Peyer's patch (tissue), 4 donors: ENCODE results near the gene ADAMTS16. TPM values are rescaled to one million over a fixed set of nuclear protein-coding genes. Genes with fewer than 3 reads are reported as not detected.

Experiments used
- DNase-seq, 3 donors: peaks; one replicate each; pipeline ENCODE4 v3.0.0-alpha.2; 2017 to 2019
- H3K27ac ChIP-seq, 4 donors: fragments of 200-600 bp; sonication (generic); one replicate each; pipeline ENCODE4 v1.5.1; 2016 to 2019
- H3K27me3 ChIP-seq, 2 donors: fragments of 200-600 bp; sonication (generic); one replicate each; pipeline ENCODE4 v1.5.1; 2019
- H3K36me3 ChIP-seq, 3 donors: fragments of 200-600 bp; sonication (generic); one replicate each; pipeline ENCODE4 v1.5.1; 2016 to 2019
- H3K4me1 ChIP-seq, 4 donors: fragments of 200-600 bp; sonication (generic); one replicate each; pipeline ENCODE4 v1.5.1; 2016 to 2019
- H3K4me3 ChIP-seq, 4 donors: fragments of 200-600 bp; sonication (generic); 1 replicate in 3 of 4; 2 replicates in 1 of 4; pipeline ENCODE4 v1.5.1; 2016 to 2019; ENCODE audit warnings: mild to moderate bottlenecking in 1 of 4
- H3K9me3 ChIP-seq, 4 donors: fragments of 200-600 bp; sonication (generic); one replicate each; pipeline ENCODE4 v1.5.1; 2016 to 2019; ENCODE audit warnings: mild to moderate bottlenecking in 1 of 4
- CTCF ChIP-seq, 6 experiments: fragments of 450-650 bp in 4 of 6; fragments of 200-600 bp in 2 of 6; sonication (generic) in 1 of 6; IDR thresholded peaks; one replicate each; pipeline ENCODE4 v1.5.1; 2017 to 2019; ENCODE audit warnings: antibody characterized with exemption in 6 of 6, mild to moderate bottlenecking in 3 of 6, moderate library complexity in 1 of 6
- POLR2A ChIP-seq, 2 donors: fragments of 450-650 bp; IDR thresholded peaks; one replicate each; pipeline ENCODE4 v1.5.1; 2017; ENCODE audit warnings: antibody characterized with exemption in 2 of 2, mild to moderate bottlenecking in 2 of 2, moderate library complexity in 2 of 2
- total RNA-seq, 4 donors: library from RNA; depleted of rRNA; stranded (reverse); fragments of >200 nt; gene quantifications; one replicate each; pipeline ENCODE4 v1.1.0, GENCODE V29; 2016

The ADAMTS16 gene
- total RNA-seq, 4 donors from 2014 or later, result 1.7 TPM; not detected in 3

GRCh38 chr5:5271786-5272321 is 131.7 kb downstream of the ADAMTS16 start:
- TF ChIP-seq POLR2A (IDR thresholded peaks at IDR 0.05) (no peak), CTCF (IDR thresholded peaks at IDR 0.05) (no peak)
- no peak overlapping the region for H3K4me3 ChIP-seq
- no peak for DNase-seq
- no peaks in the 10 kb centered on the region for H3K36me3 ChIP-seq
- H3K9me3 ChIP-seq, result no peaks in the 10 kb centered on the region
- H3K4me1 ChIP-seq, result no peaks in the 10 kb centered on the region
- H3K27me3 ChIP-seq, result no peaks in the 10 kb centered on the region
- no peak overlapping the region for H3K27ac ChIP-seq

- no peak for DNase-seq
- TF ChIP-seq POLR2A (IDR thresholded peaks at IDR 0.05) (no peak), CTCF (IDR thresholded peaks at IDR 0.05) (no peak)
- Histone ChIP-seq H3K9me3 (no peaks in the 10 kb centered on the region), H3K4me3 (no peak overlapping the region), H3K27me3 (no peaks in the 10 kb centered on the region), H3K27ac (no peak overlapping the region), H3K4me1 (no peaks in the 10 kb centered on the region), H3K36me3 (no peaks in the 10 kb centered on the region)
These were observed 133.3 kb downstream of the ADAMTS16 start for GRCh38 chr5:5273398-5273797.

GRCh38 chr5:5273976-5274375 is 133.8 kb downstream of the ADAMTS16 start:
- DNase-seq, result no peak
- TF ChIP-seq POLR2A (IDR thresholded peaks at IDR 0.05), result no peak
- TF ChIP-seq CTCF (IDR thresholded peaks at IDR 0.05), result no peak
- no peak overlapping the region for H3K4me3 ChIP-seq
- H3K4me1 ChIP-seq, result no peaks in the 10 kb centered on the region
- H3K9me3 ChIP-seq, result no peaks in the 10 kb centered on the region
- H3K27me3 ChIP-seq, result no peaks in the 10 kb centered on the region
- H3K36me3 ChIP-seq, result no peaks in the 10 kb centered on the region
- H3K27ac ChIP-seq, result no peak overlapping the region

DNA sequence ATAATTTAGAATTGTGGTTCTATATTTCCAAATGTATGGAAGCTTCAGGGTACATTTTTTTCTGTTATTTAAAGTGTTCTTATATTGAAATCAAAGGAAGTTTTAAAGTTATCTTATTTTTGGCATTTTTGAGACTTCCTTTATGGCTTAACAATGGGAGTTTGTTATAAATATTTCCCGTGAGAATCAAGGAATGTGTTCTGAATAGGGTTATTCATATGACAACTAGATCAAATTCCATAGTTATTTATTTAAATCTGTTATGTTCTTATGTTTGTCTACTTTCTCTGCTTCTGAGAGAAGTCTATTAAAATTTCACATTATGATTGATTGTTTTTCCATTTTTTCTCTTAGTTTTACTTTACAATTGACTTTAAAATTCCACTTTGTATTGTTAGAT is 135.1 kb downstream of the ADAMTS16 start:
- H3K9me3 ChIP-seq, result no peaks in the 10 kb centered on the region
- H3K4me1 ChIP-seq, result no peaks in the 10 kb centered on the region
- no peaks in the 10 kb centered on the region for H3K36me3 ChIP-seq
- no peak overlapping the region for H3K27ac ChIP-seq
- no peaks in the 10 kb centered on the region for H3K27me3 ChIP-seq
- no peak for DNase-seq
- TF ChIP-seq CTCF (IDR thresholded peaks at IDR 0.05) (no peak), POLR2A (IDR thresholded peaks at IDR 0.05) (no peak)
- H3K4me3 ChIP-seq, result no peak overlapping the region

- TF ChIP-seq POLR2A (IDR thresholded peaks at IDR 0.05), result no peak
- TF ChIP-seq CTCF (IDR thresholded peaks at IDR 0.05), result no peak
- Histone ChIP-seq H3K9me3 (no peaks in the 10 kb centered on the region), H3K27ac (no peak overlapping the region), H3K36me3 (no peaks in the 10 kb centered on the region), H3K4me1 (no peaks in the 10 kb centered on the region), H3K27me3 (no peaks in the 10 kb centered on the region), H3K4me3 (no peak overlapping the region)
- DNase-seq, result no peak
These were observed 136.3 kb downstream of the ADAMTS16 start for GRCh38 chr5:5276430-5276829.

- no peaks in the 10 kb centered on the region for H3K4me1 ChIP-seq
- no peaks in the 10 kb centered on the region for H3K27me3 ChIP-seq
- H3K27ac ChIP-seq, result no peak overlapping the region
- H3K36me3 ChIP-seq, result no peaks in the 10 kb centered on the region
- no peak overlapping the region for H3K4me3 ChIP-seq
- TF ChIP-seq POLR2A (IDR thresholded peaks at IDR 0.05), result no peak
- H3K9me3 ChIP-seq, result no peaks in the 10 kb centered on the region
- no peak for DNase-seq
These were observed 136.9 kb downstream of the ADAMTS16 start for GRCh38 chr5:5276951-5277517.
